ENCODE measurements around the gene CNTNAP2.

DNA sequence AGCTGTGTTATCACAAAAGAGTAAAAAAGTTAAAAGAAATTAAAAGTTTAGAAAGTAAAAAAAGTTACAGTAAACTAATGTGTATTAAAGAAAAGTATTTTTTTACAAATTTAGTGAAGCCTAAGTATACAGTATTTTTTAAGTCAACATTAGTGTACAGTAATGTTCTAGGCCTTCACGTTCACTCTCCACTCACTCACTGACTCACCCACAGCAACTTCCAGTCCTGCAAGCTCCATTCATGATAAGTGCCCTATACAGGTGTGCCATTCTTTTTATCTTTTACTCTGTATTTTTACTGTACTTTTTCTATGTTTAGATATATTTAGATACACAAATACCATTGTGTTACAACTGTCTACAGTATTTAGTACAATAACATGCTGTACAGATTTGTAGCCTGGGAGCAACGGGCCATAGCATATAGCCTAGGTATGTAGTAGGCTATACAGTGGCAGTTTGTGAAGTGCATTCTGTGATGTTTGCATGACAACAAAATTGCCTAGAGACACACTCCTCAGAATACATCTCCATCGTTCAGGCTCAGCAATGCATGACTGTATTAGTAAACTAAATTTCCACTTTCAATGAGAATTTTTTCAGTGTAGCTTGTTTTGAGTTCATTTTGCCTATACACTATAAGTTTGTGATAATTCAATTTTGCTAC lies 1934.0 kb downstream of the CNTNAP2 start:
- TF ChIP-seq, protein P1, sequence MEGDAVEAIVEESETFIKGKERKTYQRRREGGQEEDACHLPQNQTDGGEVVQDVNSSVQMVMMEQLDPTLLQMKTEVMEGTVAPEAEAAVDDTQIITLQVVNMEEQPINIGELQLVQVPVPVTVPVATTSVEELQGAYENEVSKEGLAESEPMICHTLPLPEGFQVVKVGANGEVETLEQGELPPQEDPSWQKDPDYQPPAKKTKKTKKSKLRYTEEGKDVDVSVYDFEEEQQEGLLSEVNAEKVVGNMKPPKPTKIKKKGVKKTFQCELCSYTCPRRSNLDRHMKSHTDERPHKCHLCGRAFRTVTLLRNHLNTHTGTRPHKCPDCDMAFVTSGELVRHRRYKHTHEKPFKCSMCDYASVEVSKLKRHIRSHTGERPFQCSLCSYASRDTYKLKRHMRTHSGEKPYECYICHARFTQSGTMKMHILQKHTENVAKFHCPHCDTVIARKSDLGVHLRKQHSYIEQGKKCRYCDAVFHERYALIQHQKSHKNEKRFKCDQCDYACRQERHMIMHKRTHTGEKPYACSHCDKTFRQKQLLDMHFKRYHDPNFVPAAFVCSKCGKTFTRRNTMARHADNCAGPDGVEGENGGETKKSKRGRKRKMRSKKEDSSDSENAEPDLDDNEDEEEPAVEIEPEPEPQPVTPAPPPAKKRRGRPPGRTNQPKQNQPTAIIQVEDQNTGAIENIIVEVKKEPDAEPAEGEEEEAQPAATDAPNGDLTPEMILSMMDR (IDR thresholded peaks at IDR 0.05), result no peak
- no peak for TF ChIP-seq POLR2A (IDR thresholded peaks at IDR 0.05)

All from heart left ventricle (tissue), 13 donors.